ENCODE data around the gene GORASP2.

DNA sequence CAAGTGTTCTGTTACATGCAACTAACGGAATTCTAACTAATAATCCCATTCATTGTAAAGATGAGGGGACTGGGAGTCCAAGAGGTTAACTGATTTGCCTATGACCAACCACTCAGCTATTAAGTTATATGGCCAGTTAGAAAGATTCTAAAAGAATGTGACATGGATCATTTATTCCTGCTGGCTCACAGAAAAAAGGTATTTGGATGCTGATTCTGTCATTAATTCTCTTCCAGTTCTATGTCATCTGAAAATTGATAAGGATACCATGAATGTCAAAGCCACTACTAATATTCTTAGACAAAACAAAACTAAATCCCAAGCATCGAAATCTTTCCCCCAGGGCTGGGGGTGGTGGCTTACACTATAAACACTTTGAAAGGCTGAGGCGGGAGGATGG, 41.2 kb upstream of the GORASP2 start:
- TF ChIP-seq CTCF (IDR thresholded peaks at IDR 0.05) (no peak), POLR2A (IDR thresholded peaks at IDR 0.05) (no peak), POLR2AphosphoS5 (IDR thresholded peaks at IDR 0.05) (no peak)

Data from transverse colon (tissue), 4 donors.